ENCODE measurements around the gene SLC35E4. TPM values are rescaled to one million over a fixed set of nuclear protein-coding genes. Genes with fewer than 3 reads are reported as not detected.

SLC35E4 gene
- total RNA-seq, 1 experiment from 2014 or later = 14.2 TPM

DNA sequence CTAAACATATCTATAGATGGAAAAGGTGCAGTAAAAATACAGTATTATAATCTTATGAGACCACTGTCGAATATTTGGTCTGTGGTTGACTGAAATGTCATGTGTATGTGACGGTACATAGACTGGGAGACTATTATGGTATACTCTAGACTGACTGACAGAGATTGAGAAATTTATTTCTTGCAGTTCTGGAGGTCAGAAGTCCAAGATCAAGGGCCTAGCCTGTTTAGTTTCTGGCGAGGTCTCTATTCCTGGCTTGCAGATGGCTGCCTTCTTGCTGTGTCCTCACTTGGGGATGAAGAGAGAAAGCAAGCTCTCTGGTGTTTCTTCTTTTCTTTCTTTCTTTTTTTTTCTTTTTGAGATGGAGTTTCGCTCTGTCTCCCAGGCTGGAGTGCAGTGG is 51.8 kb downstream of the SLC35E4 start:
- no peak for DNase-seq (ENCODE audit: low spot score)

DNA sequence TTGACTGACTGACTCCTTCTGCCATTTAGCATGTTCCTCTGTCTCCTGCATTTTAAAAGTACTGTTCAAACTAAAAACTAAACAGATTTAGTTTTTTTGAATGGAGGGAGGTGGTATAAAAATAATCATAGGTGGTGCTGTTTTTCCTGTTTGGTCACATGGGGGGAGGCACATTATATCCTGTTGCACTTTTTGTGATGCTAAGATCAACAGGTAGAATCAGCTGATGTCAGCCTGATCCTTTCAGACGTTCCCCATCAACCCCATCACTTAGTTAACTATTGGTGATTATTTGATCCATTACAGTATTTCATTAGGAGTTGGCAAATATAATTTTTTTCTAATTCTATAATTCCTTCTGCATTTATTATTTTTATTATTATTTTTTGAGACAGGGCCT is 54.0 kb downstream of the SLC35E4 start:
- DNase-seq (ENCODE audit: low spot score) = no peak

DNA sequence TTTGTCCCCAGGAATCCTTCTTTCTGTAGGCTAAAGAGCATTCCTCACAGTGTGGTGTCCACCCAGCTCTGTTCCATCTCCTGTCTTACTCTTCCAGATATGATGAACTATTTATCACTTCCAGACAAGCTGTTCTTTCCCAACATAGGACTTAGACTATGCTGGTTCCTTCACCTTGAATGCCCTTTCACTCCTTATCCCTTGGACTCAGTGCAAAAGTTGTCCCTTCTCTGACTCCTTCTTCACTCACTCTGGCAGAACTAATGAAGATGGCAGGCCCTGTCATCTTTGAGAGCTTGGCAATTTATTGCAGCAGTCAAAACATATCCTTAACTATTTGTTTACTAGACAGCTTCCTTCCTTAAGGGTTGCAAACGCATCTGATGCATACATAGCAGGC is 55.6 kb downstream of the SLC35E4 start:
- no peak for DNase-seq (ENCODE audit: low spot score)

DNA sequence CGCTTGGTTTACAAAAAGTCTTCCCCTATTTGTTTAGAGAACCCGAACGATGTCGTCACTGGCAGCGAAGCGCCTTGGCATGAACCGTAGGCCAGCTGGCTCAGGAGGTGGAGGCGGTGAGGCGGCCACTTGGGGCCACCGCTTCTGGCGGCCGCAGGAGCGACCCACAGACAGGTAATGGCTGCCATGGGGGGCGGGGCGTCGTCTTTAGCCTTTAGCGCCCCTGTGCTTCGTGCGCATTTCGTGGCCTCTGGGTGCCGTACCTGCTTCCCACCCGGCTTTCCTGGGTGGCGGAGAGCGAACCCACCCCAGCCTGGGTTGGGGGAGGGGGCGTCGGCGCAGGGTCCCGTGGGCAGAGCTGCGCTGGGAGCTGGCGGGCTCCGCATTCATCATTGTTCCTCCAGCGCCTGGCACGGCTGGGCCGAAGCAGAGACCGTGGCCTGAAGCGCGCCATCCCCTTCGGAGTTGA is 58.6 kb downstream of the SLC35E4 start:
- peak; percentile 64 for DNase-seq (ENCODE audit: low spot score)

DNA sequence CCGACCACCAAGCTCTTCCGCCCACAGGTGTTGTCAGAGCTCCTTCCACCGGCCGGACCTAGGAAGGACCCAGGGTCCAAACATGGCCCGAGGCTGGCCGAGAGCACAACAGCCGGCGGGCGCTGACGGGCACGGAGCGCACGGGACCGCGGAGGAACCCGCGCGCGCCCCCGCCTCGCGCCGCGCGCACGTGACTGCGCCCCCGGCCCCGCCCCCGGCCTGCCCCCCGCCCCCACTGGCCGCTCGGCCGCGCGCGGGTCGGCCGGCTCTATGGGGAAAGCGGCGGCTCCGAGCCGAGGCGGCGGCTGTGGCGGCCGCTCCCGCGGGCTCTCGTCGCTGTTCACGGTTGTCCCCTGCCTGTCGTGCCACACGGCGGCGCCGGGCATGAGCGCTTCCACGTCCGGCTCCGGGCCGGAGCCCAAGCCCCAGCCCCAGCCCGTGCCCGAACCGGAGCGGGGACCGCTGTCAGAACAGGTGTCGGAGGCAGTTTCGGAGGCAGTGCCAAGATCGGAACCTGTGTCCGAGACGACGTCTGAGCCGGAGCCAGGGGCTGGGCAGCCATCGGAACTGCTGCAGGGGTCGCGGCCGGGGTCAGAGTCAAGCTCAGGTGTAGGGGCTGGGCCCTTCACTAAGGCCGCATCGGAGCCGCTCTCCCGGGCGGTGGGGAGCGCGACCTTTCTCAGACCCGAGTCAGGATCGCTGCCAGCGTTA is 59.2 kb downstream of the SLC35E4 start, which contains the start of gene OSBP2:
Gene OSBP2 (plus strand): TSS at position 235 of the 711 bp plus-strand sequence. CDS start 36 bp downstream, at position 271.
- DNase-seq (ENCODE audit: low spot score) = peak; percentile 22

DNA sequence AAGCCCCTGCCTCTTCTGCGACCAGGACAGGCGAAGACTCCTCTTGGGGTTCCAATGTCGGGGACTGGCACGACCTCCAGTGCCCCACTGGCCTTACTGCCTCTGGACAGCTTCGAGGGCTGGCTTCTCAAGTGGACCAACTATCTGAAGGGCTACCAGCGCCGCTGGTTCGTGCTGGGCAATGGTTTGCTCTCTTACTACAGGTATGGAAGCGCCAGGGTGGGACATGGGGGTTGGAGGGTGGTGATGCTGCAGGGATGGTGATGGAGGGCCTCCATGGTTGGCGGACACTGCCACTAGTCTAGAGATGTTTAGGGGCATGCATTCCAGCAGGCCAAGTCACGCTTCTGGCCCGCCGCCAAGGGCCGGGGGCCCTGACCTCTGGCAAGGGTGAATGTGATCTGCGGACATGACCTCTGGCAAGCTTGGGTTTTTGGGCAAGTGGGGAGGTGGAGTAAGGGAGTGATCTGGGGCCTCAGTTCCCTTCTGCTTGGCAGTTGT is 59.8 kb downstream of the SLC35E4 start:
- no peak for DNase-seq (ENCODE audit: low spot score)

DNA sequence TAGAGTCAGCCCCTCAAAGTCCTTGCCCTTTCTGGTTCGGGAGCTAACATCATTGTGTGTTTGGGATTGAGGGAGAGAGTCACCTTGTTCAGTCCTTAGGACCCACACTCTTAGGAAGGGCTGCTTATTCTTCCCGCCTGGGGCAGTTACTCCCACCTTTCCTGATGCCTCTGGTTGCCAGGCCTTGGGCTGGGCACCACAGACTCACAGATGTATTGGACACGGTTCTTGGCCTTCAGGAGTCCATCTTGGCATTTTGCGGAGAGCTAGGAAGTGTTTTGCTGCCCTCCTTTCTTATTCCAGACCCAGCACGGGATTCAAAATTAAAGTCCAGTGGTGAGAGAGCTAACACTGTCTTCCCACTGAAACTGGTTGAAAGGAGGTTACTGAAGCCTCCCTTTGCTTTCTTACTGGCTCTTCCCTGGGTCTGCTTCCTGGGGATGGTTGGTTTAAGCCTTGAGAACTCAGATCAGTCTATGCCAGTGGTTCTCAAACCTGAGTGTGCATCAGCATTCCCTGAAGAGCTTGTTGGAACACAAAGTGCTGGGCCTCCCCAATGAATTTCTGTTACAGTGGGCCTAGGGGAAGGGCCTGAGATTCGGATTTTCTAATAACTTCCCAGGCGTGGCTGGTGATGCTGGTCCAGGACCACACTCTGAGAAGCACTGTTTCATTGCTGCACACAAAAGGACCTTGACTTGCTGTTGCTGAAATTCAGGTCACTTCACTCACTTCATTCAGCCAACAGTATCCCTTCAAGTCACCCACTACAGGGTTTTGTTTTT is 60.5 kb downstream of the SLC35E4 start:
- no peak for DNase-seq (ENCODE audit: low spot score)

Other genes starting within 250 kb of the SLC35E4 start
- gene RNF215, start 248.4 kb upstream of the SLC35E4 start, total RNA-seq (2014; rRNA removed; shearing (Covaris generic)) = 4.8 and 9.5 TPM in 2 replicates
- 2.2 and 3.0 TPM in 2 replicates for gene SEC14L2, start 238.8 kb upstream of the SLC35E4 start, total RNA-seq (2014; rRNA removed; shearing (Covaris generic))
- gene MTFP1, start 210.0 kb upstream of the SLC35E4 start, total RNA-seq (2014; rRNA removed; shearing (Covaris generic)) = 43.7 and 46.8 TPM in 2 replicates
- gene SEC14L3, start 163.8 kb upstream of the SLC35E4 start, total RNA-seq (2014; rRNA removed; shearing (Covaris generic)) = not detected in 2 replicates
- 0.23 and 0.46 TPM in 2 replicates for gene SEC14L4, start 130.1 kb upstream of the SLC35E4 start, total RNA-seq (2014; rRNA removed; shearing (Covaris generic))
- not detected in 2 replicates for gene SEC14L6, start 89.0 kb upstream of the SLC35E4 start, total RNA-seq (2014; rRNA removed; shearing (Covaris generic))
- 7.8 and 8.1 TPM in 2 replicates for gene GAL3ST1, start 61.1 kb upstream of the SLC35E4 start, total RNA-seq (2014; rRNA removed; shearing (Covaris generic))
- 73.9 and 74.0 TPM in 2 replicates for gene PES1, start 43.9 kb upstream of the SLC35E4 start, total RNA-seq (2014; rRNA removed; shearing (Covaris generic))
- 13.2 and 19.0 TPM in 2 replicates for gene TCN2, start 28.6 kb upstream of the SLC35E4 start, total RNA-seq (2014; rRNA removed; shearing (Covaris generic))
- gene DUSP18, start 32.1 kb downstream of the SLC35E4 start, total RNA-seq (2014; rRNA removed; shearing (Covaris generic)) = 8.3 and 8.5 TPM in 2 replicates
- gene OSBP2, start 59.1 kb downstream of the SLC35E4 start, total RNA-seq (2014; rRNA removed; shearing (Covaris generic)) = 4.1 and 8.2 TPM in 2 replicates

All from HT-29 (cell line).